ENCODE results near the gene OR56B4.

The OR56B4 gene

DNA sequence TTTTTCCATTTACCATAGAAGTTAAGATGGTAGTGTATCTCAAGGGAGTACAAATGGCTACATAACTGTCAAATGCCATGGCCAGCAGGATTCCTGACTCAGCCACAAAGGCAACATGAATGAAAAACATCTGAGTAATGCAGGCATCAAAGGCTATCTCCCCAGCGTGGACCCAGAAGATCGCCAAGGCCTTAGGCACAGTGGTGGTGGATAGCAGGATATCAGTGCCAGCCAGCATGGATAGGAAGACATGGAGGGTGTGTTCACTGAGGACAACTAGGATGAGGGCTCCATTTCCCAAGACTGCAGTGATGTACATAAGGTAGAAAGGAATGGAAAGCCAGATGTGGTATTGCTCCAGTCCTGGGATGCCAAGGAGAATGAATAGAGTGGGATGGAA is 44.6 kb downstream of the OR56B4 start:
- no peak for DNase-seq

DNA sequence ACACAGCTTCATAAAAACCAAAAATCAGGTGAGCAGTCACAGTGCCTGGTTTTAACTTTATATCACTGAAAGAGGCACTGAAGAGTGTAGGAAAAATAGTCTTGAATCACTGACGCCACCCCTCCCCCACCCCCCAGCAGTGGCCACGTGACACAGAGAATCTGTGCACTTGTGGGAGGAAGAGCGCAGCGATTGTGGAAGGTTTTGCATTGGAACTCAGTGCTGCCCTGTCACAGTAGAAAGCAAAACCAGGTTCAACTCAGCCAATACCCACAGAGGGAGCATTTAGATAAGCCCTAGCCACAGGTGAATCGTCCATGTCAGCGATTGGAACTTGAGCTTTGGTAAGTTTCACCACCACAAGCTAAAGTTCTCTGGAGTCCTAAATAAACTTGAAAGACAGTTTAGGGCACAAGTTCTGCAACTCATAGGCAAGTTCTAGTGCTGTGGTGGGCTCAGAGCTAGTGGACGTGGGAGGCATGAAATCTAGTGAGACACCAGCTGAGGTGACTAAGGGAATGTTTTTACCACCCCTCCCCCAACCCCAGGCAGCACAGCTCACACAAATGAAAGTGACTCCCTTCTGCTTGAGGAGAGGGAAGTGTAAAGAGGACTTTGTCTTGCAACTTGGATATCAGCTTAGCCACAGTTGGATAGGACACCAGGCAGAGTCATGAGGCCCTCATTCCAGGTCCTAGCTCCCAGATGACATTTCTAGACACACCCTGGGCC is 49.3 kb downstream of the OR56B4 start:
- DNase-seq, result no peak
